AG10803 (cell line): Measurements from ENCODE around the gene GPATCH1.

ENCODE experiments used
- DNase-seq: peaks from one replicate; pipeline ENCODE4 v3.0.0; 2010; ENCODE audit warnings: low read depth
- H3K4me3 ChIP-seq: 2 replicates; pipeline ENCODE4 v1.5.1; 2011; ENCODE audit warnings: mild to moderate bottlenecking, low read length, control low read depth
- CTCF ChIP-seq: conservative IDR thresholded peaks from 2 replicates; pipeline ENCODE4 v1.5.1; 2011; ENCODE audit warnings: mild to moderate bottlenecking, low read length, control low read depth, inconsistent platforms

GPATCH1 gene

DNA sequence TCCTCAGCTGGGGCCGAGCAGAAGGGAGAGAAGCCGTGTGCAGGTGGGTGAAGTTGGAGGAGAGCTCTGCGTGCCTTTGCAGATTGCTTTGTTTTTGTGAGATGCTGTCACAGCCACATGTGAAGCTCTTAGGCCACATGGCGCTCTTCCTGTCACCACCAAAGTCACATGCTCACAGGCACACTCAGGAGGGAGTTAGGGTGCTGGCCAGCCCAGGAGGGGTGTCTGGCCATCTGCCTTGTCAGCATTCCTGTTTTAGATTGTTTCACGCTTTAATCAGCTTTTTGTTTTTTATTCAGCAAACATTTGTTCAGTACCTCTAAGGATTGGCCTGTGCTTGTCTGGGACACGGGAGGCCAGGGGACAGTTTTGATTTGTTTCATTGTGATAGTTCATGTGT, 21.9 kb downstream of the GPATCH1 start:
- no peak for TF ChIP-seq CTCF
- no peak for DNase-seq
- H3K4me3 ChIP-seq: no peak overlapping the region

- no peak overlapping the region for H3K4me3 ChIP-seq
- no peak for DNase-seq
- TF ChIP-seq CTCF: no peak
These were observed 27.2 kb downstream of the GPATCH1 start for GRCh38 chr19:33108161-33108560.

- no peak for TF ChIP-seq CTCF
- no peak overlapping the region for H3K4me3 ChIP-seq
- DNase-seq: no peak
These were observed 29.3 kb downstream of the GPATCH1 start for GRCh38 chr19:33110137-33110910.

- DNase-seq: no peak
- TF ChIP-seq CTCF: no peak
- H3K4me3 ChIP-seq: no peak overlapping the region
These were observed 30.6 kb downstream of the GPATCH1 start for GRCh38 chr19:33111587-33111986.

- no peak for DNase-seq
- H3K4me3 ChIP-seq: no peak overlapping the region
- no peak for TF ChIP-seq CTCF
These were observed 33.3 kb downstream of the GPATCH1 start for GRCh38 chr19:33114312-33114711.

GRCh38 chr19:33117501-33117900, 36.5 kb downstream of the GPATCH1 start:
- no peak for TF ChIP-seq CTCF
- H3K4me3 ChIP-seq: no peak overlapping the region
- DNase-seq: no peak

GRCh38 chr19:33118643-33119042, 37.7 kb downstream of the GPATCH1 start:
- DNase-seq: no peak
- TF ChIP-seq CTCF: no peak
- no peak overlapping the region for H3K4me3 ChIP-seq
